Measurements from ENCODE around the gene SLFN5. TPM values are rescaled to one million over a fixed set of nuclear protein-coding genes. Genes with fewer than 3 reads are reported as not detected.
A peak's percentile ranks its signal among the peaks of the same experiment; 100 is the strongest.
"Not testable (repeated sequence)": the region's sequence is repeated elsewhere in the genome, so short reads cannot be mapped to it uniquely, and the experiment has no call there.

Gene SLFN5
- 8.4 and 9.2 TPM in 2 replicates for polyA plus RNA-seq (2013)

GRCh38 chr17:35242805-35243560, at the start of gene SLFN5:
SLFN5 (plus strand) TSS chr17:35243072; CDS start chr17:35258691, 15,619 bp downstream.
- Histone ChIP-seq H3K9ac (ENCODE audit: low read length) (peak within 1 kb of the TSS; percentile 82), H3K14ac (ENCODE audit: low read length) (peak within 1 kb of the TSS; percentile 61), H3K27me3 (ENCODE audit: insufficient read depth, low read length) (no peaks in the 10 kb centered on the region), H3K23ac (ENCODE audit: low read length) (no peak within 1 kb of the TSS), H3K27ac (ENCODE audit: low read depth, low read length) (peak within 1 kb of the TSS; percentile 79), H3K79me1 (ENCODE audit: low read length) (peaks cover 8% of the 10 kb centered on the region), H2AK5ac (ENCODE audit: low read length) (peak within 1 kb of the TSS; percentile 32), H3K4me3 (ENCODE audit: low read depth, low read length) (peak within 1 kb of the TSS; percentile 82), H2BK12ac (ENCODE audit: low read length) (peak within 1 kb of the TSS; percentile 18), H3K4me1 (ENCODE audit: control insufficient read depth in 1 of 2, insufficient read depth in 2 of 2, low read length in 2 of 2) (peaks cover 9 to 12% of the 10 kb centered on the region in 2 experiments), H4K91ac (ENCODE audit: low read depth, low read length) (peak within 1 kb of the TSS; percentile 80), H3K18ac (ENCODE audit: low read length) (peak within 1 kb of the TSS; percentile 28), H4K8ac (ENCODE audit: low read depth, low read length) (peak within 1 kb of the TSS; percentile 89), H3K9me3 (ENCODE audit: insufficient read depth, low read depth, low read length) (no peaks in the 10 kb centered on the region), H3K4me2 (ENCODE audit: low read length) (peak within 1 kb of the TSS; percentile 90), H3K79me2 (ENCODE audit: control insufficient read depth, insufficient read depth, low read length, poor library complexity) (peaks cover 7% of the 10 kb centered on the region), H3K4ac (ENCODE audit: low read depth, low read length) (peak within 1 kb of the TSS; percentile 49), H4K12ac (ENCODE audit: low read depth, low read length) (peak within 1 kb of the TSS; percentile 48), H2BK120ac (ENCODE audit: insufficient read depth, low read length, poor library complexity) (peak within 1 kb of the TSS; percentile 82), H2AFZ (ENCODE audit: insufficient read depth, low read length, poor library complexity) (peak within 1 kb of the TSS; percentile 67), H3K36me3 (ENCODE audit: control insufficient read depth in 1 of 2, insufficient read depth in 2 of 2, low read length in 2 of 2) (peaks cover 0 to 4% of the 10 kb centered on the region in 2 experiments), H2BK5ac (ENCODE audit: low read depth, low read length, poor library complexity) (peak within 1 kb of the TSS; percentile 80)
- WGBS (ENCODE audit: extremely low coverage, insufficient coverage, insufficient read length): no CpG with 5 or more reads among the region's 44 CpGs
- peak; percentile 94 to 98 for DNase-seq

- not testable (repeated sequence) for H2BK5ac ChIP-seq (ENCODE audit: low read depth, low read length, poor library complexity); H3K79me2 ChIP-seq (ENCODE audit: control insufficient read depth, insufficient read depth, low read length, poor library complexity); H4K91ac ChIP-seq (ENCODE audit: low read depth, low read length); H3K18ac ChIP-seq (ENCODE audit: low read length); H2AK5ac ChIP-seq (ENCODE audit: low read length); H2BK12ac ChIP-seq (ENCODE audit: low read length); H3K4me3 ChIP-seq (ENCODE audit: low read depth, low read length); H3K27me3 ChIP-seq (ENCODE audit: insufficient read depth, low read length); H3K4ac ChIP-seq (ENCODE audit: low read depth, low read length); H3K23ac ChIP-seq (ENCODE audit: low read length); H3K4me2 ChIP-seq (ENCODE audit: low read length); DNase-seq; H3K9me3 ChIP-seq (ENCODE audit: insufficient read depth, low read depth, low read length); H3K9ac ChIP-seq (ENCODE audit: low read length); H3K4me1 ChIP-seq (ENCODE audit: control insufficient read depth in 1 of 2, insufficient read depth in 2 of 2, low read length in 2 of 2); H2AFZ ChIP-seq (ENCODE audit: insufficient read depth, low read length, poor library complexity); H3K36me3 ChIP-seq (ENCODE audit: control insufficient read depth in 1 of 2, insufficient read depth in 2 of 2, low read length in 2 of 2); H3K27ac ChIP-seq (ENCODE audit: low read depth, low read length); H3K79me1 ChIP-seq (ENCODE audit: low read length); H4K12ac ChIP-seq (ENCODE audit: low read depth, low read length); H2BK120ac ChIP-seq (ENCODE audit: insufficient read depth, low read length, poor library complexity); H4K8ac ChIP-seq (ENCODE audit: low read depth, low read length); H3K14ac ChIP-seq (ENCODE audit: low read length)
- no CpG with 5 or more reads among the region's 12 CpGs for WGBS (ENCODE audit: extremely low coverage, insufficient coverage, insufficient read length)
Observed at GRCh38 chr17:35194001-35194400, 48.9 kb upstream of the SLFN5 start, which contains the start of gene SLC35G3. SLC35G3 (minus strand) TSS chr17:35194393; CDS start chr17:35194307, 86 bp downstream.

DNA sequence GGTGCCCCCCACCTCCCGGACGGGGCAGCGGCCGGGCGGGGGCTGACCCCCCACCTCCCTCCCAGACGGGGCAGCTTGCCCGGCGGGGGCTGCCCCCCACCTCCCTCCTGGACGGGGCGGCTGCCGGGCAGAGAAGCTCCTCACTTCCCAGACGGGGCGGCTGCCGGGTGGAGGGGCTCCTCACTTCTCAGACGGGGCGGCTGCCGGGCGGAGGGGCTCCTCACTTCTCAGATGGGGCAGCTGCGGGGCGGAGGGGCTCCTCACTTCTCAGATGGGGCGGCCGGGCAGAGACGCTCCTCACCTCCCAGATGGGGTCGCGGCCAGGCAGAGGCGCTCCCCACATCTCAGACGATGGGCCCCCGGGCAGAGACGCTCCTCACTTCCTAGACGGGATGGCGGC, 47.8 kb upstream of the SLFN5 start:
- not testable (repeated sequence) for H3K79me2 ChIP-seq (ENCODE audit: control insufficient read depth, insufficient read depth, low read length, poor library complexity); H4K91ac ChIP-seq (ENCODE audit: low read depth, low read length); H3K23ac ChIP-seq (ENCODE audit: low read length); H3K27me3 ChIP-seq (ENCODE audit: insufficient read depth, low read length); H3K79me1 ChIP-seq (ENCODE audit: low read length); H2BK5ac ChIP-seq (ENCODE audit: low read depth, low read length, poor library complexity); H3K4me1 ChIP-seq (ENCODE audit: control insufficient read depth in 1 of 2, insufficient read depth in 2 of 2, low read length in 2 of 2); H3K18ac ChIP-seq (ENCODE audit: low read length); H2BK120ac ChIP-seq (ENCODE audit: insufficient read depth, low read length, poor library complexity); H2AFZ ChIP-seq (ENCODE audit: insufficient read depth, low read length, poor library complexity); H3K4ac ChIP-seq (ENCODE audit: low read depth, low read length); H2AK5ac ChIP-seq (ENCODE audit: low read length); H4K12ac ChIP-seq (ENCODE audit: low read depth, low read length); H3K36me3 ChIP-seq (ENCODE audit: control insufficient read depth in 1 of 2, insufficient read depth in 2 of 2, low read length in 2 of 2); H3K9ac ChIP-seq (ENCODE audit: low read length); H3K27ac ChIP-seq (ENCODE audit: low read depth, low read length); H3K4me3 ChIP-seq (ENCODE audit: low read depth, low read length); DNase-seq; H3K4me2 ChIP-seq (ENCODE audit: low read length); H4K8ac ChIP-seq (ENCODE audit: low read depth, low read length); H3K9me3 ChIP-seq (ENCODE audit: insufficient read depth, low read depth, low read length); H2BK12ac ChIP-seq (ENCODE audit: low read length); H3K14ac ChIP-seq (ENCODE audit: low read length)
- WGBS (ENCODE audit: extremely low coverage, insufficient coverage, insufficient read length): no CpG with 5 or more reads among the region's 31 CpGs

DNA sequence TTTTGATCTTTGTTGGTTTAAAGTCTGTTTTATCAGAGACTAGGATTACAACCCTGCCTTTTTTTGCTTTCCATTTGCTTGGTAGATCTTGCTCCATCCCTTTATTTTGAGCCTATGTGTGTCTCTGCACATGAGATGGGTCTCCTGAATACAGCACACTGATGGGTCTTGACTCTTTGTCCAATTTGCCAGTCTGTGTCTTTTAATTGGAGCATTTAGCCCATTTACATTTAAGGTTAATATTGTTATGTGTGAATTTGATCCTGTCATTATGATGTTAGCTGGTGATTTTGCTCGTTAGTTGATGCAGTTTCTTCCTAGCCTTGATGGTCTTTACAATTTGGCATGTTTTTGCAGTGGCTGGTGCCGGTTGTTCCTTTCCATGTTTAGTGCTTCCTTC, 40.3 kb upstream of the SLFN5 start:
- H2BK5ac ChIP-seq (ENCODE audit: low read depth, low read length, poor library complexity); DNase-seq; H3K9ac ChIP-seq (ENCODE audit: low read length); H3K4me3 ChIP-seq (ENCODE audit: low read depth, low read length); H3K36me3 ChIP-seq (ENCODE audit: control insufficient read depth in 1 of 2, insufficient read depth in 2 of 2, low read length in 2 of 2); H4K12ac ChIP-seq (ENCODE audit: low read depth, low read length); H3K79me1 ChIP-seq (ENCODE audit: low read length); H3K4me1 ChIP-seq (ENCODE audit: control insufficient read depth in 1 of 2, insufficient read depth in 2 of 2, low read length in 2 of 2); H4K91ac ChIP-seq (ENCODE audit: low read depth, low read length); H3K27me3 ChIP-seq (ENCODE audit: insufficient read depth, low read length); H3K4me2 ChIP-seq (ENCODE audit: low read length); H3K23ac ChIP-seq (ENCODE audit: low read length); H3K27ac ChIP-seq (ENCODE audit: low read depth, low read length); H3K79me2 ChIP-seq (ENCODE audit: control insufficient read depth, insufficient read depth, low read length, poor library complexity); H3K14ac ChIP-seq (ENCODE audit: low read length); H4K8ac ChIP-seq (ENCODE audit: low read depth, low read length); H3K9me3 ChIP-seq (ENCODE audit: insufficient read depth, low read depth, low read length); H2AK5ac ChIP-seq (ENCODE audit: low read length); H2BK12ac ChIP-seq (ENCODE audit: low read length); H2AFZ ChIP-seq (ENCODE audit: insufficient read depth, low read length, poor library complexity); H2BK120ac ChIP-seq (ENCODE audit: insufficient read depth, low read length, poor library complexity); H3K4ac ChIP-seq (ENCODE audit: low read depth, low read length); H3K18ac ChIP-seq (ENCODE audit: low read length): not testable (repeated sequence)
- no CpG with 5 or more reads among the region's 2 CpGs for WGBS (ENCODE audit: extremely low coverage, insufficient coverage, insufficient read length)

Measured in trophoblast cell (in vitro differentiated cells and primary cell).